H1 (cell line): ENCODE results near the gene CPT1A. TPM values are rescaled to one million over a fixed set of nuclear protein-coding genes. Genes with fewer than 3 reads are reported as not detected.

ENCODE experiments used
- BCL11A ChIP-seq, 2 experiments: IDR thresholded peaks; one replicate each; pipeline ENCODE4 v1.6.1; 2011; ENCODE audit warnings: low read depth in 2 of 2, low read length in 2 of 2, mild to moderate bottlenecking in 2 of 2
- CHD7 ChIP-seq: fragments of 300-600 bp; sonication (generic); IDR thresholded peaks from 2 replicates; pipeline ENCODE4 v1.7.1; 2012; ENCODE audit warnings: low read length, moderate library complexity, mild to moderate bottlenecking, inconsistent platforms; ENCODE audit not compliant: insufficient replicate concordance
- KDM1A ChIP-seq: fragments of 200-600, 300-600 bp; sonication (generic); IDR thresholded peaks from 2 replicates; pipeline ENCODE4 v1.7.1; 2016; ENCODE audit warnings: mild to moderate bottlenecking, low read length, borderline replicate concordance
- KDM4A ChIP-seq: IDR thresholded peaks from one replicate; pipeline ENCODE4 v1.7.1; 2012; ENCODE audit warnings: low read depth, mild to moderate bottlenecking, moderate library complexity, low read length, inconsistent platforms; ENCODE audit not compliant: severe bottlenecking
- NANOG ChIP-seq: IDR thresholded peaks from 2 replicates; pipeline ENCODE4 v1.6.1; 2011; ENCODE audit warnings: low read length, low read depth, mild to moderate bottlenecking, inconsistent platforms; ENCODE audit not compliant: insufficient read depth, poor library complexity, severe bottlenecking
- NRF1 ChIP-seq: IDR thresholded peaks from 2 replicates; pipeline ENCODE4 v1.6.1; 2011; ENCODE audit warnings: mild to moderate bottlenecking, low read depth, low read length, improper control_type of control experiment
- SIRT6 ChIP-seq: IDR thresholded peaks from one replicate; pipeline ENCODE4 v1.7.1; 2012; ENCODE audit warnings: low read length, inconsistent platforms
- SP1 ChIP-seq: IDR thresholded peaks from 2 replicates; pipeline ENCODE4 v1.6.1; 2011; ENCODE audit warnings: low read depth, low read length
- polyA plus RNA-seq, 7 experiments: library from polyadenylated mRNA; depleted of rRNA in 3 of 7; stranded (reverse) in 5 of 7; unstranded in 2 of 7; fragments of >200 nt in 5 of 7; fragments of 200-250 nt in 2 of 7; gene quantifications; 1 replicate in 5 of 7; 2 replicates in 1 of 7; 4 replicates in 1 of 7; pipeline versions ENCODE4 v1.2.1 to v1.2.3, GENCODE V29; 2011 to 2013; ENCODE audit warnings: missing spikeins in 2 of 7, mixed read lengths in 2 of 7
- total RNA-seq: library from RNA; stranded (reverse); fragmentation: NEBNext Ultra II Directional; extraction: Animal tissue kit (Norgen Biotek cat#: 25700); gene quantifications from 2 replicates; pipeline ENCODE4 v1.2.1, GENCODE V29; 2021

Gene CPT1A
- total and polyA plus RNA-seq, 2 of the 8 experiments (the other 6 are each of a cell fraction or from before 2014, with no cell fraction given) = 2.9 to 12.2 TPM

DNA sequence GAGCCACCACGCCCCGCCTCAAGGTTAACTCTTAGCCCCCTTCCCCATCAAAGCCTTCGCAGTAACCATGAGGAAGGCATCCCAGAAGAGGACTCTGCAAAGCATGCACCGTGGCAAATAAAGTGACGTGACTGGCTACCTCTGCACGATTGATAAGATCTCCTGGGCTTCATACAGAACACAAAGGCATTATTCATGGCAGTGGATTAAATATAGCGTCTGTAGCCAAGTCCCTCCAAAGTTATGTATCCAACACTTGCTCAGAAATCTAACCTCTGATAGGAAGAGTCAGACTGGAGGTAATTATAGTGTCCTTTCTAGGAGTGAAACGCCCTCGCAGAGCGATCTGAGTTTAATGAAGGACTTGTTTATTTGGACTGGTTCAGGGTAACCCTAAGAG is 22.4 kb downstream of the CPT1A start (continued):
- TF ChIP-seq NANOG (no peak), SP1 (no peak), CHD7 (no peak), SIRT6 (no peak), KDM4A (no peak), KDM1A (no peak), BCL11A (IDR thresholded peaks at IDR 0.05; ENCODE audit: low read depth in 2 of 2, low read length in 2 of 2) (no peak), NRF1 (no peak)
